Spleen (tissue), 7 donors: ENCODE results near the gene NCR3LG1.

Experiments
- POLR2A ChIP-seq, 3 donors: fragments of 450-650 bp; IDR thresholded peaks; one replicate each; pipeline ENCODE4 v1.5.1; 2017; ENCODE audit warnings: antibody characterized with exemption in 3 of 3, mild to moderate bottlenecking in 1 of 3
- TF ChIP-seq, protein P1 (sequence below), 11 experiments: fragments of 200-600 bp in 7 of 11; fragments of 450-650 bp in 4 of 11; sonication (generic) in 4 of 11; IDR thresholded peaks in 8 of 11; conservative IDR thresholded peaks in 3 of 11; 1 replicate in 7 of 11; 2 replicates in 4 of 11; pipeline versions ENCODE4 v1.4.0 to v1.8.0; 2016 to 2021; ENCODE audit warnings: antibody characterized with exemption in 11 of 11, inconsistent platforms in 4 of 11, mild to moderate bottlenecking in 1 of 11
- donor health status: DM: no; HTN: no; CAD: no; lungs with moderate emphysema.
- donor health status: DM: no; HTN: no; CAD: no.
- donor health status: DM: no; HTN: no; CAD: no.

DNA sequence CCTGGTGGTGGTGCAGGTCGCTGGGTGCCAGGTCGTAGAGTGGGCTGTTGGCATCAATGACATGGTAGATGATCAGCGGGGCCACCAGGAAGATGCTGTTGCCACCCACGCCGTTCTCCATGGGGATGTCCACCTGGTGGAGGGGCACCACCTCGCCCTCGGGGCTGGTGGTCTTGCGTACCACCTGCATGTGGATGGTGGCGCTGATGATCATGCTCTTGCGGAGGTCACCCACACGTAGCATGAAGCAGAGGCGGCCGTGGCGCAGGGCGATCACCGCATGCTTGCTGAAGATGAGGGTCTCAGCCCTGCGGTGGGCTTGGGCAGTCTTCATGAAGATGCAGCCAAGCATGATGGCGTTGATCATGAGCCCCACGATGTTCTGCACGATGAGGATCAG, 35.7 kb downstream of the NCR3LG1 start:
- TF ChIP-seq, protein P1, sequence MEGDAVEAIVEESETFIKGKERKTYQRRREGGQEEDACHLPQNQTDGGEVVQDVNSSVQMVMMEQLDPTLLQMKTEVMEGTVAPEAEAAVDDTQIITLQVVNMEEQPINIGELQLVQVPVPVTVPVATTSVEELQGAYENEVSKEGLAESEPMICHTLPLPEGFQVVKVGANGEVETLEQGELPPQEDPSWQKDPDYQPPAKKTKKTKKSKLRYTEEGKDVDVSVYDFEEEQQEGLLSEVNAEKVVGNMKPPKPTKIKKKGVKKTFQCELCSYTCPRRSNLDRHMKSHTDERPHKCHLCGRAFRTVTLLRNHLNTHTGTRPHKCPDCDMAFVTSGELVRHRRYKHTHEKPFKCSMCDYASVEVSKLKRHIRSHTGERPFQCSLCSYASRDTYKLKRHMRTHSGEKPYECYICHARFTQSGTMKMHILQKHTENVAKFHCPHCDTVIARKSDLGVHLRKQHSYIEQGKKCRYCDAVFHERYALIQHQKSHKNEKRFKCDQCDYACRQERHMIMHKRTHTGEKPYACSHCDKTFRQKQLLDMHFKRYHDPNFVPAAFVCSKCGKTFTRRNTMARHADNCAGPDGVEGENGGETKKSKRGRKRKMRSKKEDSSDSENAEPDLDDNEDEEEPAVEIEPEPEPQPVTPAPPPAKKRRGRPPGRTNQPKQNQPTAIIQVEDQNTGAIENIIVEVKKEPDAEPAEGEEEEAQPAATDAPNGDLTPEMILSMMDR (IDR thresholded peaks at IDR 0.05 in 8 of 11, conservative IDR thresholded peaks at IDR 0.05 in 3 of 11) = no peak
- no peak for TF ChIP-seq POLR2A (IDR thresholded peaks at IDR 0.05)
